ENCODE results near the gene PSMD9. TPM values are rescaled to one million over a fixed set of nuclear protein-coding genes. Genes with fewer than 3 reads are reported as not detected.

Gene PSMD9
- total RNA-seq, 1 experiment from 2014 or later = 36.2 TPM

GRCh38 chr12:121892673-121893561, 4.3 kb downstream of the PSMD9 start:
- no peak for ATAC-seq
- no peak overlapping the region for H3K27ac Mint-ChIP-seq

GRCh38 chr12:121893961-121894460, 5.4 kb downstream of the PSMD9 start:
- ChIA-PET POLR2A (no interaction called here), CTCF (interaction anchor here (0.6 to 4.3 kb wide), 7 partner anchors 24 to 104 kb away, joined by 3 to 40 read pairs (median 4); partner anchors contain the start of genes CFAP251 and RHOF)
- no peaks in the 10 kb centered on the region for H3K9me3 Mint-ChIP-seq
- H3K4me1 Mint-ChIP-seq = peaks cover 18% of the 10 kb centered on the region
- no peak overlapping the region for H3K27ac Mint-ChIP-seq
- H3K4me3 Mint-ChIP-seq = no peak overlapping the region
- ATAC-seq = peak; percentile 58
- DNase-seq (ENCODE audit: low spot score) = no peak
- peaks cover 12% of the 10 kb centered on the region for H3K27me3 Mint-ChIP-seq (ENCODE audit: low read depth)
- peaks cover 11% of the 10 kb centered on the region for H3K36me3 Mint-ChIP-seq
- TF ChIP-seq CBFB (CRISPR knock-in tag; IDR thresholded peaks at IDR 0.05; ENCODE audit: low read depth) (no peak), ZNF425 (CRISPR knock-in tag; conservative IDR thresholded peaks at IDR 0.05) (no peak), ATF1 (CRISPR knock-in tag; IDR thresholded peaks at IDR 0.05) (no peak), ARID4B (CRISPR knock-in tag; IDR thresholded peaks at IDR 0.05; ENCODE audit: borderline replicate concordance) (no peak), NR1H2 (CRISPR knock-in tag; IDR thresholded peaks at IDR 0.05) (no peak), CREB1 (CRISPR knock-in tag; IDR thresholded peaks at IDR 0.05) (no peak), ZNF532 (CRISPR knock-in tag; IDR thresholded peaks at IDR 0.05; ENCODE audit: borderline replicate concordance) (no peak), ZBTB43 (CRISPR knock-in tag; IDR thresholded peaks at IDR 0.05) (no peak), SP1 (CRISPR knock-in tag; conservative IDR thresholded peaks at IDR 0.05) (no peak)

More at GRCh38 chr12:121892673-121893561, 4.3 kb downstream of the PSMD9 start:
- peaks cover 18% of the 10 kb centered on the region for H3K27me3 Mint-ChIP-seq (ENCODE audit: low read depth)
- peaks cover 5% of the 10 kb centered on the region; the same call in 1 of the 2 replicates for H3K9me3 Mint-ChIP-seq
- ChIA-PET CTCF (interaction anchor here (0.6 to 4.3 kb wide), 9 partner anchors 24 to 103 kb away, joined by 3 to 40 read pairs (median 4); partner anchors contain the start of genes CFAP251 and RHOF), POLR2A (no interaction called here)
- H3K4me1 Mint-ChIP-seq = peaks cover 24% of the 10 kb centered on the region
- H3K36me3 Mint-ChIP-seq = peaks cover 11% of the 10 kb centered on the region
- no peak for DNase-seq (ENCODE audit: low spot score)
- no peak overlapping the region for H3K4me3 Mint-ChIP-seq
- TF ChIP-seq IRF1 (CRISPR knock-in tag; IDR thresholded peaks at IDR 0.05) (no peak), MLX (CRISPR knock-in tag; IDR thresholded peaks at IDR 0.05) (no peak), JAZF1 (CRISPR knock-in tag; IDR thresholded peaks at IDR 0.05) (no peak), E2F1 (CRISPR knock-in tag; IDR thresholded peaks at IDR 0.05) (no peak), GTF2I (CRISPR knock-in tag; conservative IDR thresholded peaks at IDR 0.05) (no peak), CREB1 (CRISPR knock-in tag; IDR thresholded peaks at IDR 0.05) (no peak), ATF1 (CRISPR knock-in tag; IDR thresholded peaks at IDR 0.05) (no peak), RORB (CRISPR knock-in tag; IDR thresholded peaks at IDR 0.05) (no peak), NFE2L1 (CRISPR knock-in tag; IDR thresholded peaks at IDR 0.05) (no peak)

All from WTC11 (cell line).